GM21423 (cell line): ENCODE results near the gene ADD3.

ENCODE experiments used
- ATAC-seq: cut with Tn5 transposase; IDR thresholded peaks from one replicate; pipeline ENCODE4 v1.9.1; 2021; ENCODE audit warnings: mild to moderate bottlenecking, moderate library complexity; ENCODE audit not compliant: unreplicated experiment

The ADD3 gene

DNA sequence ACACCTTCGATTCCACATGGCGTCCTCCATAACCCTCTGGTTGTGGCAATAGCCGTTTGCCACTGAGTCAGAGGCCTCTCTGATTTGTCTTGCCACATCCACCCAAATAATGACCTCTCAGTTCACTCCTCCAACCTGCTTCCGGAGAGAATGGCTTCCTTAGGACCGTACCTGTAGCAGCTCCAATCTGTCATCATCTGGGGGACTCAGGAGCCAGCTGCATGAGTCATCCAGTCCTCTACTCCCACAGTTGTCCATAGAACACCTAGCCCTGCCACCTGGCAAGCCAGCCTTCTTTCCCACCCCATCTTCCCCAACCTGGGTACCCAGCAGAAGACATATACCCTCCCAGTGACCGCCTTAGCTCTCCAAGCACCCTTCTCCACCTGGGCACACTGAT is 135.2 kb downstream of the ADD3 start:
- ATAC-seq, result no peak

DNA sequence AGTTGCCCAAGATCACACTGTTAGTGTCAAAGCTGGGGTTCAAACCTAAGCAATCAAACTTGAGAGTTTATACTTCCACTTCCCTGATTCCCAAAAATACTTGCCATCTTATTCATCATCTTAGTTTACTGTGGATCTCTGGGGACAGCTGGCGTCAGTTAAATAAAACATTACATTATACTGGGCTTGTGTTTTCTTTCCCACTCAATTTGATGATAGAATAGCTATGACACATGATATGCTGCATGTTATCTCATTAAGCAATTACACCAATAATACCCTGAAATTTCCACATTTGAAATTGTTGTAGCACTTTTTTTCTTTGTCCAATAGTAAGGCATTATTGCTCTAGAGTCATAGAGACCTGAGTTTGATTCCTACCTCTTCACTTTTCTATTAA is 136.7 kb downstream of the ADD3 start:
- ATAC-seq, result no peak

DNA sequence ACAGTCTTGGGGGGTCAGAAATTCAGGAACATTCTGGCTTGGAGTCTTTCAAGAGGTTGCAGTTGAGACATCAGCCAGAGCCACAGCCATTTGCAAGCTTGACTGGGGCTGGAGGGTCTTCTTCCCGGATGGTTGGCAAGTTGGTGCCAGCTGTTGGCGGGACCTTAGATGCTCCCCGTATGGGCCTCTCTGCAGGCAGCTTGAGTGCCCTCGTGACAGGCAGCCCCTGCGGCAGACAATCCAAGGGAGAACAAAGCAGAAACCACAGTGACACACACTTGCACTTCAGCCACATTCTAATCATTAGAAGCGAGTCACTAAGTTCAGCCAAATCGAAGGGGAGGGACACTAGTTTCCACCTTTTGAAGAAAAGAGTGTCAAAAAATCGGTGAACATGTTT is 140.2 kb downstream of the ADD3 start:
- ATAC-seq, result no peak

DNA sequence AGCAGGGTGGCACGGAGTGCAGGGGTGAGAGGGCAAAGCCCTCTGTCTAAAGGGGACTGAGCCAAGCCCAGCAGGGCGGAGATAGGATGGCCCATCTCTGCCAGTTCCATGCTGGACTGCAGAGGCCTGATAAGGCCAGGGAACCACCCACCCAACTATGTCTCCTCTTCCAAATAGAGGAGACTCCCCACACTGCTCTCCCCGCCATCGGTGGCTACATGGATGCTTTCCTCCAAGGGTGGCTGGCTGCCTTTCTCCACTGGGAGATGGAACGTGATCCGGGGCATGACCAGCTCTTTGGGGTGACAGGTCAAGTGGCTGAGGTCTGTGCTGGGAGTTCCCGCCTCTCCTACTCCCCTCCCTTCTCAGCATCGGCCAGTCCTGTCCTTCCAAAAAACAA is 141.5 kb downstream of the ADD3 start:
- no peak for ATAC-seq

DNA sequence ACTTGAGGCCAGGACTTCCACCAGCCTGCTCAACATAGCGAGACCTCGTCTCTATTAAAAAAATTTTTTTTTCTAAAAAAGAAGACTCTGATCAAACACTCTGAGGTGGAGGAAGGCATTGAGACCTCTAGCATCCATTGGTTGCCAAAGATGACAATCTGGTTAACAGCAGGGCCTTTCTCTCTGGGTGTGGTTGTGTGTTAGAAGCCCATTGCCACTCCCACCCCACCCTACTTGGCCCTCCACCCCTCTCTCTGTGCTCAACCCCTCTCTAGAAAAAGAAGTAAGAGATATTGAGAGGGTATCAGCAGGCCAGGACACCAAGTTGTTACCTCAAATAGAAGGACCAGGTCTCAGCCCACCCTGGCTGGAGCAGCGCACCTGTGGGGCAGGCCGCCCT is 142.3 kb downstream of the ADD3 start:
- ATAC-seq, result no peak

DNA sequence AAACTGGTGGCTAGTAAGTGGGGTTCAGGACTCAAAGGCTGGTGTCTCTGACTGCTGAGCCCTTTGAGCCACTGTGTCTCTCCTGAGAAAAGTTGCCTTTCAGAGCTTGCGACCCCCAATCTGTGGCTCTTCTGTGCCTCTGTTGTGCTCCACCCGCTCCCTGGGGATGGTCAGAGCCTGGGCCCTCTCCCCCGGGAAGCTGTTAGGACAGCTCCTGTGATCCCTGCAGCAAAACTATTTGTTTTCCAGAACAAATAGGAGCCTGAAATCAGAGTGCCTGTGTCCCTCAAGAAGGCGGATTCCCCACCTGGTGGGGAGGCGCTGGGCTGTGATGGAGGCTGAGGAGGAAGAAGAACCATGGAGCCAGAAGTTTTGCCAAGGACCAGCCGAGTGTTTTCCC is 143.2 kb downstream of the ADD3 start:
- ATAC-seq, result no peak

DNA sequence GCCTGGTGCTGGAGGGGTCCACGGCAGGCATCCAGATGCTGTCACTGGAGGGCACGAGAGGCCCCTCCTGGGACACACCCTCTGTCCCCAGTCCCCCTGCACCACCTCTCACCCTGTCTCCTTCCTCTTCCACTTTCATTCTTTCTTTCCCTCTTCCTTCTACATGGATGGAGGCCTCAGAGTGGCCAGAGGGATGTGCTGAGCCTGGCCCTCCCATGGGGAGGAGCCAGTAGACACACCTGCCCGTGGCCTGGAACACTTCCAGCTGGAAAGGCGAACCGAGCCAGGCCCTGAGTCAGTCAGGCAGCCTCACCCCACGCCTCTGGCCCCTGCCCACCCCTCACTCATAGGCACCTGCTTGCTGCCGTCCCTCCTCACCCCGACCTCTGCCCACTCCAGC is 143.7 kb downstream of the ADD3 start:
- no peak for ATAC-seq

DNA sequence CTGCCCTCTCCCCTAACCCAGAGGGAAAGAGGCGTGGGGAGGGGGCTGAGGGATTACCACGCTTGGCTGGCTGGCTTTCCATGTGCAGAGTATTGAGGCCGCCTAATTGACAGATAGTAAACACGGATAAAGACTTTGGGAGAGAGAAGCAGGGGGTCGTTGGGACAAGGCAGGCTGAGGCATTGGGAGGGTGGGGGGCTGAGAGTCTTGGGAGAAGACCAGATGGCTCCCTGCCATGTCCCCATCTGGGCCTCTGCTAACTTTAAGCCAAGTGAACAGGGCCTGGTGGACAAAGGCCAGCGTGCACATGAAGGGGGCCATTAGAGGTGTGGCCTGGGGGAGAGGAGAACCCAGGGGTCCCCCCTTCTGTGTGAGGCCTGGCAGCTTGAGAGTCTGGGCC is 144.2 kb downstream of the ADD3 start:
- ATAC-seq, result no peak

DNA sequence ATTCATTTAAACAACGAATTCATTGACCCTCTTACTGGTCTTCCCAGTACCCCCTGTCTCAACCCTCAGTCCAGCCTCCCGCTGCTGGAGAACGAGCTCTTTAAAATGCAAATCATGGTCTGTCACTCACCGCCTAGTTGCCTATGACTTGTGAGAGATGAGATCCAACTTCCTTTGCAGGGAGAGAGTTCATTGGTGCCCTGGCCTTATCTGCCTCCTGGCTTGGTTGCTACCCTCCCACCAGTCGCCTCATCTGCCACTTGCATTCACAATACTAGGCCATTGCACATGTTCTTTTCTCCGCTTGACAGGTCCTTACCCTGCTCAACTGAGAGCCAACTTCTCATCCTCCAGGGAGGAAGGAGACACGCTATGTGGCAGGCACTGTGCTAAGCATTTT is 145.6 kb downstream of the ADD3 start:
- no peak for ATAC-seq

DNA sequence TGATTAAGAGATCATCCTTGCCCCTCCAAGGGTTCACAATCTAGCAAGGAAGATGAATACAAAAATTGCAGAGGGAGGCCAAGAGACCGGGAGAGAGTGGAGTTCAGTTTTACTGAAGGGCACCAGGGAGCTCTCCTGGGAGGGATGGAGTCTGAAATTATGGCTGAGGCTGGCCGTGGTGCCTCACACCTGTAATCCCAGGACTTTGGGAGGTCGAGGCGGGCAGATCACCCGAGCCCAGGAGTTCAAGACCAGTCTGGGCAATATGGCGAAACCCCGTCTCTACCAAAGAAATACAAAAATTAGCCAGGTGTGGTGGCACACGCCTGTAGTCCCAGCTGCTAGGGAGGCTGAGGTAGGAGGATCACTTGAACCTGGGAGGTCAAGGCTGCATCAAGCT is 148.3 kb downstream of the ADD3 start:
- ATAC-seq, result no peak

DNA sequence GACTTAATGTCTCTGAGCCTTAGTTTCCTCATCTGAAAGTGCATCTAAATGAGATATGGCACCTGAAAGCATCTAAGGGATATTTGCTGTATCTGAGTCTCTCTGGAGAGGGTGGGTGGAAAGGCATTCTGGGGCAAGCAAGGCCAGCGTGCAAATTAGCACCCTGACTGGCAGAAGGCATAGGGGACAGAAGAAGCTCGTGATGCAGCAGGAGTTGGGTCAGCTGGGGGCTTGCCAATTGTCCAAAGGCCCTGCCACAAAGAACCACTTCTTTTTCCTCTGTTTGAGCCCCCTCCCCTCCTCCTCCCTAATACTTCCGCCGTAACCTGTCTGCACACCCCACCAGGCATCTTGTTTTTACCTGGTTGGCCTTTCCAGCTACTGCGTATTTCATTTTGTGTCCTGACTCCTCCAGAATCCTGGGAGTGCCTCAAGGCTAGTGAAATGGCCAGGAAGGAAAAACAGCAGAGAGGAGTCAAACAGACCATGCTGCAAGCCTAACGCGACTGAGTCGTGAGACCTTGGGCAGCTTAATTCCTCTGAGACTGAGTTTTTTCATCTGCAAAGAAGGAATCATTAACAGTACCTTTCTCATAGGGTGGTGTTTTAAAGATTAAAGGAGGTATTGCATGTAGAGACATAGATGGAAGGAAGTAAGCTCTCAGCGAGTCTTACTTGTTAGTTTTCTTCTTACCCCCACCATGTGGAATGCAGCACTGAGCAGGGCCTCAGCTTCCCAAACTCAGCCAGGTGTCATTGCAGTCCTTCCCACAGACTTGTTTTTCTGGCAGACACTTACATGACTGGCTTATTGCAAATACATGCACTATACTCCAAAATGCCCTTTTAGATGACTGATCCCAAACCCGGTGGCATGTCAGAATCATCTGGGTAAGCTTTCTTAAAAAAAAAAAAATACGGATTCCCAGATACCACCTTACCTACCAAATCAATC is 150.5 kb downstream of the ADD3 start:
- no peak for ATAC-seq

DNA sequence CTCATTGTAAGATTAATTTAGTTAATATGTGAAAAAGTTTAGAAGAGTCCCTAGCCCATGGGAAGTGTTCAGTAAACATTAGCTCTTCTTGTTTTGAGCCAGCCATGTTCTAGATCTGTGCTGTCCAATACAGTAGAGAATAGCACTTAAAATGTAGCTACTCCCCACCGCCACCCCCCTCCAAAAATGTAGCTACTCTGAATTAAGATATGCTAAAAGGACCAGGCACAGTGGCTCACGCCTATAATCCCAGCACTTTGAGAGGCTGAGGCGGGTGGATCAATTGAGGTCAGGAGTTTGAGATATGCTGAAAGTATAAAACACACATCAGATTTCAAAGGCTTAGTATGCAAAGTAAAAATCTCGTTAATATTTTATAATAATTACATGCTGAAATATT is 152.3 kb downstream of the ADD3 start:
- ATAC-seq, result no peak

DNA sequence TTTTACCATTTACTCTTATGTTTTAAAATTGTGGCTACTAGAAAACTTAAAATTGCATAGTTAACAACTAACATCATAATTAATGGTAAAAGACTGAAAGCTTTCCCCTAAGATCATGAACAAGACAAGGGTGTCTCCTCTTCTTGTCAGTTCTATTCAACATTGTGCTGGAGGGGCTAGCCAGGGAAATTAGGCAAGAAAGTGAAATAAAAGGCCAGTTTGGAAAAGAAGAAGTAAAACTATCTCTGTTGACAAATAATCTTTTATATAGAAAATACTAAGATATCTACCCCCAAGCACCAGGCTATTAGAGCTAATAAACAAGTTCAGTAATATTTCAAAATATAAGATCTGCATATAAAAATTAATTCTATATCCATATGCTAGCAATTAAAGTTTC is 152.7 kb downstream of the ADD3 start:
- ATAC-seq, result no peak

DNA sequence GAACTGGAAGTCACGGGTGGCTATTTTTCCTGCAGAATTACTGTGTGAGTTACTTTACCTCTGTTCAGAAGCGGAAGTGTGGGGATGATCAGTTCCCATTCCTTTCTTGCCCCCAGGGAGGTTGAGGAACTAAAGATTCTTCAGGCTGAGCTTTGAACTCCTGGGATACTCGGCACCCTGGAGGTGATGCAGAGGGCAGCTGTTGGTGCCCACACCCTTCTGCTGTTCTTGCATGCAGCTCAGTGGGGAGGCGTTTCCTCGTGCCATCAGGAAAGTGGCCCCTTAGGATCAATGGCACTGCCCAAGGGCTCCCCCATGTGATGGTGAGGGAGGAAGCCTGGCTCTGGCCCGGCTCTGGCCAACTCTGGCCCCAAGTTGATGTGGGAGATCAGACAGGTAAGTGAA is 155.0 kb downstream of the ADD3 start:
- ATAC-seq, result no peak

DNA sequence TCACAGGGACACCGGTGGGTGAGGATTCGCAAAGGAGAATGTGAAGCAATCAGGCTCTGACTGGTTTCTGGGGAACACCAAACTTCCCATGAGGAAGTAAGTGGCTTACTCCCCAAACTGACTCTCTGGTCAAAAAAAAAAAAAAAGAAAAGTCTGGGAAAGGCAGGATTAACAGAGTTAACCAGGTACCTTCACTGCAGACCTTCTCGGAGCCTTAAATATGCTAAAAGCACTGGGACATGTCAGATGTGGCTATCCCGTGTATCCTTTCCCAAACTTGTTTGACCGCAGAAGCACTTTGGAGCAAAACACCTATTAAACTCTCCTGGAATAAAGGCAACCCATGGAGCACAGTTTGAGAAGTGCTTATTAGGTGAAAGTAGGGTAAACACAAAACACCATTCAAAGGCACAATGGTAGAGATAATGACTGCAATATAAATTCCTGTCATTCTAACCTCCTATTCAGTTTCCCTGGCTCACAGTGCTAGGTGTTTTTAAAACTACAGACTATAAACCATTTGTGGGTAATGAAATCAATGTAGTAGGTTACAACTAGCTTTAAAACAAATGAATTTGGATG is 155.5 kb downstream of the ADD3 start:
- no peak for ATAC-seq

DNA sequence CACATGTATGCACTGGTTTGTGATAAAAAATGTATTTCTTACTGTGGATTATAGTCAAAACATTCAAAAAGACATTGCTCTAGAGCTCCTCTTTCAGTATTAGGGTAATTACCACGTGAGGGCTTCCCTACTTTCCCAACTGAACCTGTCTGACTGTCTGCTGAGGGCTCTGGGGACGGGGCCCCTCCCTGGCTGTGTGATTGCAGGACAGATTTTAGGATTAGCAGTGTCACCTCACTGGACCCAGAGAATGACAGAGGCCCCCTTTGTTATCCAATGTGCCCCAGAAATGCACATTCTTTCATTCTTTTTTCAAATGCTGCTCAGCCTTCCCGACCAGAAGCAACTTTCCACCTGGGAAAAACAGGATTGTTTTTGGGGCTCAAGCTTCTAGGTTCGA is 156.1 kb downstream of the ADD3 start:
- no peak for ATAC-seq

DNA sequence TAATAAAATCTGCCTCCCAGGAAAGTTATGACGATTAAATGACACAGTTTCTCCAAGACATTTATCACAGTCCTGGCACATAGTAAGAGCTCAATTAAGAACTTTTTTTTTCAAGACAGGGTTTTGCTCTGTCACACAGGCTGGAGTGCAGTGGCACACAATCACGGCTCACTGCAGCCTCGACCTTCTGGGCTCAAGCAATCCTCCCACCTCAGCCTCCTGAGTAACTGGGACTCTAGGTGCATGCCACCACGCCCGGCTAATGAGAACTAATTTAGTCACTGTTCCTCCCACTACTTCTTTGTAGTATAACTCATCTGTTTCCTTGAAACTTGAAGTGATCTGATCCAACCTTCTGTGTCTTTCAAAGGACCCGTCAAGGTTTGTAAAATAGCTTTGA is 157.5 kb downstream of the ADD3 start:
- ATAC-seq, result no peak

DNA sequence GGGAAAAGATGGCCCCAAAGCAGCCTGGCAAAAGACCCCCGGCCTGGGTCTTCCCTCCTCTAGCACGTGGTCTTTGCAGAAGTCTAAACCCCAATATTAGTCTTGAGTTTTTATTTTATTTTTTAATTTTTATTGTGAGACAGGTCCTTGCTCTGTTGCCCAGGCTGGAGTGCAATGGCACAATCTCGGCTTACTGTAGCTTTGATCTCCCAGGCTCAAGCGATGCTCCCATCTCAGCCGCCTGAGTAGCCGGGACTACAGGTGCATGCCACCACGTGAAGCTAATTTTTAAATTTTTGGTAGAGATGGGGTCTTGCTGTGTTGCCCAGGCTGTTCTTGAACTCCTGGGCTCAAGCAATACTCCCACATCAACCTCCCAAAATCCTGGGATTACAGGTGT is 159.4 kb downstream of the ADD3 start:
- no peak for ATAC-seq

DNA sequence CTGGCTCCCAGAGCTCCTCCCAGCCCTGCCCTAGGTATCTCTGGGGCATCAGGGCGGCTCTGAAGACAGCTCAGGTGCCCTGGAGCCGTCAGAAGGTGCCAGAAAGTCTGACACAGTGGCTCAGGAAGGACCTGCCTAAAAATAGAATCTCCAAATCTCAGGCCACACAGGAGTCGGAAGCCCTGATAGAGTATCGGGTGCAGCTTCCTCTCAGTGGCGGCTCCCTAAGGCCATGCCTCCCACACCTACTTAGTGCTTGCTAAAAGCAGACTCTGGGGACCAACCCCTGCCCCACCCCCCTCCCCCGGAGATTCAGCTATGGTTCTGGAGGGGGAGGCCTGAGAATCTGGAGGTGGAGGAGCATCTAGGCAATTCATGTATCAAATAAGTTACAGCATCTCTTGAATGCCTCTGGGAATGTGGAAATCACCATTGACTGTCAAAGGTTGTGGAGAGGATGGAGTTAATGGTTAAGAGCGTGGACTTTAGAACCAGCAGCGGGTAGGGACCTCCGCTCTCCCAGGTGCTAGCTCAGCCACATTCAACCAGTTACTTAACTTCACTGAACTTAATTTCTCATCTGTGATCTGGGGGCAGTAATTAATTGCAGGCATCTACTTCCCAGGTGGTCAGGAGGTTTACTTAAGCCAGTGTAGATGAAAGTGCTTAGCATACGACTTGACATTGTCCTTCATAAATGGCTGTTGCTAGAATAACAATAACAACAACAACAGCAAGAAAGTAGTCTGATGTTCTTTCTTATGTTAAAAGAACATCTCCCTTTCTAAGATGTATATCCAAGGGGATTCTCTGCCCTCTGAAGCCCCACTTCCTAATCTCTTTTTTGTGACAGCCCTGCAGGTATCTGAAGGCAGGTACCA is 161.1 kb downstream of the ADD3 start:
- no peak for ATAC-seq

DNA sequence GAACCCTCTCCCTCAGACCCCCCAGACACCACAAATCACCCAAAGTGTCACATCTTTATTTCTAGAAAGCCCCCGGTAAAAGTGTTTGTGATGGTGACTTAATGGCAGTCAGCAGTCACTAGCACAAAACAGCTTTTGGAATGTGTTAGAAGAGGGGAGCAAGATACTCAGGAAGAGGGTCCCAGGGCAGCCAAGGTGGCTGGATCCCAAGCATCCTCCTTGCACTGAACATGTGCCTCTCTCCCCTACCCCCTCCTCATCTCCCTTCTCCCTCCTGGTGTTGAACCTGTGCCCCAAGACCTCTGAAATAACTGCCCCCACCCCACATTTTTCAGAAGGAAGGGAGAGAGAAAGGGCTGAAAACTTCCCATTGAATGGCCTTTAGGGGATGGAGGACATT is 161.8 kb downstream of the ADD3 start:
- ATAC-seq, result no peak

DNA sequence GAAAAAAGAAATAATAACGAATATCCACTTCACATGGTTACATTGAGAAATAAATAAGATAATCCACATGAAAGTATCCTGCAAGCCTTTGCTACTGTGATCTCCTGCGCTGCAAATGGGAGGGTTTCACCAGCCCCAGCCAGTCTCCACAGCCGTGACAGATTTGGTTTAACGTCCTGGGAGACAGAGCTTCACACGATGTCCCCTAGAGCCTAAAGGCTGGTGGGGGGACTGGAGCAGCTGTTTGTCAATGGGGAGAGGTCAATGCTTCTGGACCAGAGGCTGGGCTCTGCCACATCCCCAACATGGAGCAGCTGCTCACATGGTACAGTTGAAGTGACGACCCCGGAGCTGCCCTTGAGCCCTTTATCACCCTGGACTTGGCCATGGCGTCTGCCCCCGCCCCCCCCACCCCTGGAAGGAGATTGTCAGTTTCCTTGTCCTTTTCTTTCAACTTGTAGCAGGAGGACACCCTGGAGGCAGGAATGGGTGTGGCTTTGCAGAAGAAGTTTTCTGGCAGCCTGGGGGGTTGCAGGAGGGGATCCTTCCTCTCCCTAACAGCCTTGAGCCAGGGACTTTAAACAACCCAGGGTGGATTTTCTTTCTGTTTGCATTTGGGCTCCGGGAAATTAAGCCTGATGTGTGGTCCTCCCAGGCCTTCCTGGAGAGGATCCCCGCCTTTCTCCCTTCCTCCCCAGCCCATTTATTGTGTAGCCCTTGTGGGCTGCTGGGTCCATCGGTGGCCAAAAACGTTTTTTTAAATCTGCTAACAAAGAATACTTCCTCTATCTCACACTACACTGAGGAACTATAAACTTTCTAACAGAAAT is 162.6 kb downstream of the ADD3 start:
- no peak for ATAC-seq
